Epithelial cell of esophagus (primary cell): ENCODE measurements around the gene HSP90B1.

Experiments
- DNase-seq: peaks from one replicate; pipeline ENCODE4 v3.0.0; 2010; ENCODE audit warnings: low read depth
- H3K4me3 ChIP-seq: 2 replicates; pipeline ENCODE4 v1.5.1; 2011; ENCODE audit warnings: mild to moderate bottlenecking, low read length, control low read depth
- CTCF ChIP-seq: IDR thresholded peaks from 2 replicates; pipeline ENCODE4 v1.5.1; 2011; ENCODE audit warnings: low read depth, mild to moderate bottlenecking, low read length, control low read depth, inconsistent platforms; ENCODE audit not compliant: insufficient read depth; ENCODE audit errors: missing control alignments

HSP90B1 gene

GRCh38 chr12:103887738-103888137 is 42.5 kb upstream of the HSP90B1 start:
- DNase-seq = no peak
- no peak overlapping the region for H3K4me3 ChIP-seq
- TF ChIP-seq CTCF = no peak

- no peak for TF ChIP-seq CTCF
- H3K4me3 ChIP-seq = no peak overlapping the region
- no peak for DNase-seq
Observed at GRCh38 chr12:103897316-103897715, 32.9 kb upstream of the HSP90B1 start.

GRCh38 chr12:103901518-103902173 is 28.6 kb upstream of the HSP90B1 start:
- TF ChIP-seq CTCF = no peak
- no peak overlapping the region for H3K4me3 ChIP-seq
- no peak for DNase-seq

GRCh38 chr12:103903993-103904392 is 26.2 kb upstream of the HSP90B1 start:
- H3K4me3 ChIP-seq = no peak overlapping the region
- DNase-seq = no peak
- TF ChIP-seq CTCF = no peak

- no peak for TF ChIP-seq CTCF
- DNase-seq = peak; percentile 87
- no peak overlapping the region for H3K4me3 ChIP-seq
Observed at GRCh38 chr12:103905730-103906349, 24.4 kb upstream of the HSP90B1 start.

- H3K4me3 ChIP-seq = no peak overlapping the region
- TF ChIP-seq CTCF = no peak
- no peak for DNase-seq
Observed at GRCh38 chr12:103908246-103908541, 22.0 kb upstream of the HSP90B1 start.

GRCh38 chr12:103908877-103909276 is 21.3 kb upstream of the HSP90B1 start:
- DNase-seq = no peak
- TF ChIP-seq CTCF = no peak
- no peak overlapping the region for H3K4me3 ChIP-seq
